Keratinocyte (primary cell): Measurements from ENCODE around the gene ATXN7L3. TPM values are rescaled to one million over a fixed set of nuclear protein-coding genes. Genes with fewer than 3 reads are reported as not detected.

ENCODE experiments used
- polyA plus RNA-seq, 5 experiments: library from polyadenylated mRNA; depleted of rRNA in 3 of 5; stranded (reverse) in 3 of 5; stranded (forward) in 1 of 5; unstranded in 1 of 5; fragments of >200 nt; gene quantifications; 1 replicate in 1 of 5; 2 replicates in 3 of 5; 3 replicates in 1 of 5; pipeline versions ENCODE4 v1.2.1 to v1.2.3, GENCODE V29; 2011 to 2012; ENCODE audit warnings: missing spikeins in 2 of 5, low read depth in 1 of 5, low replicate concordance in 1 of 5
- small RNA-seq, 3 experiments: library from RNA; depleted of rRNA; stranded (forward); fragments of <200 nt; gene quantifications; one replicate each; pipeline ENCODE3, GENCODE V24; 2012; ENCODE audit warnings: low read depth in 3 of 3, low replicate concordance in 1 of 3; ENCODE audit not compliant: insufficient read length in 3 of 3

ATXN7L3 gene
- polyA plus RNA-seq, 1 donor (not counting 4 experiments of a cell fraction or from before 2014, with no cell fraction given): 32.8 TPM

Small RNAs within 50 kb of the gene (small RNA-seq; reads per million reads assigned to genes)
- 0 to 0.25 (median 0) reads per million in 3 experiments for gene MIR6782

Other genes starting within 250 kb of the ATXN7L3 start
- not detected in 3 replicates for gene PYY, start 245.9 kb downstream of the ATXN7L3 start, polyA plus RNA-seq
- 1.4 to 1.8 TPM (median 1.8 TPM) in 3 replicates for gene NAGS, start 195.3 kb downstream of the ATXN7L3 start, polyA plus RNA-seq
- 20.1 to 26.4 TPM (median 25.7 TPM) in 3 replicates for gene TMEM101, start 184.9 kb downstream of the ATXN7L3 start, polyA plus RNA-seq
- gene LSM12, start 133.2 kb downstream of the ATXN7L3 start, polyA plus RNA-seq: 40.1 to 74.3 TPM (median 49.5 TPM) in 3 replicates
- 28.0 to 44.2 TPM (median 37.9 TPM) in 3 replicates for gene G6PC3, start 129.1 kb downstream of the ATXN7L3 start, polyA plus RNA-seq
- 3.0 to 11.1 TPM (median 4.5 TPM) in 3 replicates for gene HDAC5, start 76.2 kb downstream of the ATXN7L3 start, polyA plus RNA-seq
- gene HROB, start 58.0 kb downstream of the ATXN7L3 start, polyA plus RNA-seq: 1.3 to 4.5 TPM (median 3.4 TPM) in 3 replicates
- not detected in 3 replicates for gene ASB16, start 29.2 kb downstream of the ATXN7L3 start, polyA plus RNA-seq
- 25.5 to 38.5 TPM (median 27.1 TPM) in 3 replicates for gene TMUB2, start 12.9 kb downstream of the ATXN7L3 start, polyA plus RNA-seq
- 14.7 to 23.0 TPM (median 20.5 TPM) in 3 replicates for gene UBTF, start 19.8 kb upstream of the ATXN7L3 start, polyA plus RNA-seq
- gene SLC4A1, start 68.3 kb upstream of the ATXN7L3 start, polyA plus RNA-seq: 0.06 TPM in 1 of 3 replicates, not detected in the others
- gene RUNDC3A, start 108.7 kb upstream of the ATXN7L3 start, polyA plus RNA-seq: 1.1 to 3.7 TPM (median 1.6 TPM) in 3 replicates
- 108 to 170 TPM (median 149 TPM) in 3 replicates for gene SLC25A39, start 124.9 kb upstream of the ATXN7L3 start, polyA plus RNA-seq
- gene GRN, start 145.4 kb upstream of the ATXN7L3 start, polyA plus RNA-seq: 179 to 316 TPM (median 274 TPM) in 3 replicates
- 0.35 to 0.95 TPM (median 0.37 TPM) in 3 replicates for gene FAM171A2, start 164.0 kb upstream of the ATXN7L3 start, polyA plus RNA-seq
- 0.06 TPM in 1 of 3 replicates, not detected in the others for gene ITGA2B, start 189.8 kb upstream of the ATXN7L3 start, polyA plus RNA-seq